Measurements from ENCODE around the gene CBX2.

GRCh38 chr17:79747508-79748294, 30.2 kb upstream of the CBX2 start:
- TF ChIP-seq POLR2A (IDR thresholded peaks at IDR 0.05; ENCODE audit: low read depth, low read length), result no peak
- TF ChIP-seq CTCF (conservative IDR thresholded peaks at IDR 0.05; ENCODE audit: low read depth, low read length), result no peak
- TF ChIP-seq NFE2L2 (IDR thresholded peaks at IDR 0.05; ENCODE audit: low read depth, low read length), result no peak
- no peak for TF ChIP-seq ELK1 (IDR thresholded peaks at IDR 0.05; ENCODE audit: borderline replicate concordance, low read depth, low read length)
- no peak for TF ChIP-seq CEBPB (IDR thresholded peaks at IDR 0.05; ENCODE audit: low read depth, low read length)
- TF ChIP-seq USF2 (IDR thresholded peaks at IDR 0.05; ENCODE audit: low read depth, low read length), result no peak
- no peak for TF ChIP-seq BHLHE40 (IDR thresholded peaks at IDR 0.05; ENCODE audit: low read depth, low read length)
